NCI-H446 treated with DMSO at 0.1 percent for 48 hours (cell line): ENCODE measurements around the gene TRDMT1.
"Not testable (repeated sequence)": the region's sequence is repeated elsewhere in the genome, so short reads cannot be mapped to it uniquely, and the experiment has no call there.

Experiments used
- DNase-seq: peaks from one replicate; lab custom pipeline; 2025; lab: John Stamatoyannopoulos, UW

TRDMT1 gene

GRCh38 chr10:17129741-17130140 lies 71.7 kb downstream of the TRDMT1 start, which contains the start of gene CUBN:
Gene CUBN, minus strand, starts transcription at chr10:17129811. Its CDS starts 46 bp downstream, at chr10:17129765.
- no peak for DNase-seq

- DNase-seq, result no peak
Measured at GRCh38 chr10:17128261-17128660, 73.2 kb downstream of the TRDMT1 start.

- no peak for DNase-seq
Measured at GRCh38 chr10:17126327-17126726, 75.1 kb downstream of the TRDMT1 start.

- DNase-seq, result no peak
Measured at GRCh38 chr10:17125206-17125893, 76.1 kb downstream of the TRDMT1 start.

- no peak for DNase-seq
Measured at GRCh38 chr10:17123961-17124360, 77.5 kb downstream of the TRDMT1 start.

GRCh38 chr10:17122726-17123661 lies 78.5 kb downstream of the TRDMT1 start:
- no peak for DNase-seq

- no peak for DNase-seq
Measured at GRCh38 chr10:17122052-17122451, 79.4 kb downstream of the TRDMT1 start.

- DNase-seq, result no peak
Measured at GRCh38 chr10:17120694-17121093, 80.8 kb downstream of the TRDMT1 start.

GRCh38 chr10:17119845-17120244 lies 81.6 kb downstream of the TRDMT1 start:
- no peak for DNase-seq

GRCh38 chr10:17116193-17116592 lies 85.3 kb downstream of the TRDMT1 start:
- DNase-seq, result no peak

- no peak for DNase-seq
Measured at GRCh38 chr10:17115683-17116082, 85.8 kb downstream of the TRDMT1 start.

GRCh38 chr10:17114878-17115444 lies 86.5 kb downstream of the TRDMT1 start:
- DNase-seq, result not testable (repeated sequence)

GRCh38 chr10:17113889-17114540 lies 87.5 kb downstream of the TRDMT1 start:
- DNase-seq, result no peak

- DNase-seq, result no peak
Measured at GRCh38 chr10:17113346-17113745, 88.1 kb downstream of the TRDMT1 start.

- no peak for DNase-seq
Measured at GRCh38 chr10:17112566-17112965, 88.9 kb downstream of the TRDMT1 start.

GRCh38 chr10:17109475-17110207 lies 91.8 kb downstream of the TRDMT1 start:
- DNase-seq, result peak; percentile 40

GRCh38 chr10:17109046-17109445 lies 92.4 kb downstream of the TRDMT1 start:
- DNase-seq, result no peak

GRCh38 chr10:17106991-17107390 lies 94.5 kb downstream of the TRDMT1 start:
- no peak for DNase-seq

- DNase-seq, result no peak
Measured at GRCh38 chr10:17101910-17102266, 99.6 kb downstream of the TRDMT1 start.

GRCh38 chr10:17101257-17101909 lies 100.1 kb downstream of the TRDMT1 start:
- no peak for DNase-seq

- DNase-seq, result no peak
Measured at GRCh38 chr10:17100586-17100985, 100.9 kb downstream of the TRDMT1 start.
